HL-60 (cell line): Measurements from ENCODE around the gene HYAL4.

Source experiments
- DNase-seq, 2 experiments: peaks; one replicate each; pipeline ENCODE4 v3.0.0-alpha.2; 2010 to 2020; ENCODE audit warnings: low read depth in 1 of 2, low spot score in 1 of 2
- H3K27ac ChIP-seq: fragments of 250-450 bp; sonication (Bioruptor Pico); replicated peaks from 2 replicates; pipeline ENCODE4 v1.5.1; 2020; ENCODE audit warnings: mild to moderate bottlenecking, moderate library complexity
- H3K27me3 ChIP-seq: fragments of 250-450 bp; sonication (Bioruptor Pico); 2 replicates; pipeline ENCODE4 v1.5.1; 2021; ENCODE audit warnings: mild to moderate bottlenecking, moderate library complexity; ENCODE audit not compliant: insufficient read depth, poor library complexity, severe bottlenecking
- H3K4me3 ChIP-seq: replicated peaks from 2 replicates; pipeline ENCODE4 v1.5.1; 2011; ENCODE audit warnings: mild to moderate bottlenecking, control low read depth, low read length; ENCODE audit not compliant: insufficient read depth
- GABPA ChIP-seq: IDR thresholded peaks from 2 replicates; pipeline ENCODE4 v1.6.1; 2012; ENCODE audit warnings: low read depth
- POLR2AphosphoS5 ChIP-seq: IDR thresholded peaks from 2 replicates; pipeline ENCODE4 v1.6.1; 2012; ENCODE audit warnings: low read depth
- SPI1 ChIP-seq: IDR thresholded peaks from 2 replicates; pipeline ENCODE4 v1.6.1; 2012; ENCODE audit warnings: low read depth, mild to moderate bottlenecking, borderline replicate concordance
- TF ChIP-seq, protein P1 (sequence below): IDR thresholded peaks from 2 replicates; pipeline ENCODE4 v1.6.1; 2012; ENCODE audit warnings: low read depth; ENCODE audit not compliant: insufficient replicate concordance
- TF ChIP-seq, protein P2 (sequence below): IDR thresholded peaks from one replicate; pipeline ENCODE4 v1.5.1; 2011; ENCODE audit warnings: low read length, control low read depth, inconsistent platforms; ENCODE audit not compliant: insufficient read depth

Gene HYAL4

DNA sequence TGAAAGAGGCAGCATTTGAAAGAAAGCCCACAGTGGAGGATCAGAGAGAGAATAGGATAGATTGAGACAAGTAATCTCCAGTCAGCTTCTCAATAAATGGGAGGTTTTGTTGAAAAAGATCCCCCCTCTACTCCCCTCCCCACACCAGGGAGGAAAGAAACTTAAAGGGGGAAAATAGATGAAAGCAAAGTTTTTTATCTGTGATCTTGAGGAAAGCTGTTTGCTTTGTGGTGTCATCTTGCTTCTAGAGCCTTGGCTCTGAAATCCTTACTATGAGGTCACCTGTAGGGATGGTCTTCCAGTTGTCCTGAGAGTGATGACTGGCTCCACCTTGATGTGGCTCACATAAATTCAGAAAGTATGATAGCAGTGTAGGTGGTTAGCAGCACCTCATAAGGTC is 80.0 kb downstream of the HYAL4 start, which contains the start of gene SPAM1:
TSS of gene SPAM1 (plus strand) at position 301 of the 400 bp plus-strand sequence. CDS start 28,330 bp downstream, outside the sequence.
- no peak within 1 kb of the TSS for H3K4me3 ChIP-seq
- TF ChIP-seq SPI1, result no peak
- no peak for TF ChIP-seq GABPA
- TF ChIP-seq, protein P1, sequence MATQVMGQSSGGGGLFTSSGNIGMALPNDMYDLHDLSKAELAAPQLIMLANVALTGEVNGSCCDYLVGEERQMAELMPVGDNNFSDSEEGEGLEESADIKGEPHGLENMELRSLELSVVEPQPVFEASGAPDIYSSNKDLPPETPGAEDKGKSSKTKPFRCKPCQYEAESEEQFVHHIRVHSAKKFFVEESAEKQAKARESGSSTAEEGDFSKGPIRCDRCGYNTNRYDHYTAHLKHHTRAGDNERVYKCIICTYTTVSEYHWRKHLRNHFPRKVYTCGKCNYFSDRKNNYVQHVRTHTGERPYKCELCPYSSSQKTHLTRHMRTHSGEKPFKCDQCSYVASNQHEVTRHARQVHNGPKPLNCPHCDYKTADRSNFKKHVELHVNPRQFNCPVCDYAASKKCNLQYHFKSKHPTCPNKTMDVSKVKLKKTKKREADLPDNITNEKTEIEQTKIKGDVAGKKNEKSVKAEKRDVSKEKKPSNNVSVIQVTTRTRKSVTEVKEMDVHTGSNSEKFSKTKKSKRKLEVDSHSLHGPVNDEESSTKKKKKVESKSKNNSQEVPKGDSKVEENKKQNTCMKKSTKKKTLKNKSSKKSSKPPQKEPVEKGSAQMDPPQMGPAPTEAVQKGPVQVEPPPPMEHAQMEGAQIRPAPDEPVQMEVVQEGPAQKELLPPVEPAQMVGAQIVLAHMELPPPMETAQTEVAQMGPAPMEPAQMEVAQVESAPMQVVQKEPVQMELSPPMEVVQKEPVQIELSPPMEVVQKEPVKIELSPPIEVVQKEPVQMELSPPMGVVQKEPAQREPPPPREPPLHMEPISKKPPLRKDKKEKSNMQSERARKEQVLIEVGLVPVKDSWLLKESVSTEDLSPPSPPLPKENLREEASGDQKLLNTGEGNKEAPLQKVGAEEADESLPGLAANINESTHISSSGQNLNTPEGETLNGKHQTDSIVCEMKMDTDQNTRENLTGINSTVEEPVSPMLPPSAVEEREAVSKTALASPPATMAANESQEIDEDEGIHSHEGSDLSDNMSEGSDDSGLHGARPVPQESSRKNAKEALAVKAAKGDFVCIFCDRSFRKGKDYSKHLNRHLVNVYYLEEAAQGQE, result no peak
- no peak for TF ChIP-seq POLR2AphosphoS5
- TF ChIP-seq, protein P2, sequence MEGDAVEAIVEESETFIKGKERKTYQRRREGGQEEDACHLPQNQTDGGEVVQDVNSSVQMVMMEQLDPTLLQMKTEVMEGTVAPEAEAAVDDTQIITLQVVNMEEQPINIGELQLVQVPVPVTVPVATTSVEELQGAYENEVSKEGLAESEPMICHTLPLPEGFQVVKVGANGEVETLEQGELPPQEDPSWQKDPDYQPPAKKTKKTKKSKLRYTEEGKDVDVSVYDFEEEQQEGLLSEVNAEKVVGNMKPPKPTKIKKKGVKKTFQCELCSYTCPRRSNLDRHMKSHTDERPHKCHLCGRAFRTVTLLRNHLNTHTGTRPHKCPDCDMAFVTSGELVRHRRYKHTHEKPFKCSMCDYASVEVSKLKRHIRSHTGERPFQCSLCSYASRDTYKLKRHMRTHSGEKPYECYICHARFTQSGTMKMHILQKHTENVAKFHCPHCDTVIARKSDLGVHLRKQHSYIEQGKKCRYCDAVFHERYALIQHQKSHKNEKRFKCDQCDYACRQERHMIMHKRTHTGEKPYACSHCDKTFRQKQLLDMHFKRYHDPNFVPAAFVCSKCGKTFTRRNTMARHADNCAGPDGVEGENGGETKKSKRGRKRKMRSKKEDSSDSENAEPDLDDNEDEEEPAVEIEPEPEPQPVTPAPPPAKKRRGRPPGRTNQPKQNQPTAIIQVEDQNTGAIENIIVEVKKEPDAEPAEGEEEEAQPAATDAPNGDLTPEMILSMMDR, result no peak
- DNase-seq, result no peak
- no peak within 1 kb of the TSS for H3K27ac ChIP-seq
- no peaks in the 10 kb centered on the region for H3K27me3 ChIP-seq
